GM12874 (cell line): Measurements from ENCODE around the gene CADM3.

ENCODE experiments used
- TF ChIP-seq, protein P1 (sequence below): IDR thresholded peaks from 2 replicates; pipeline ENCODE4 v1.5.1; 2011; ENCODE audit warnings: low read depth, mild to moderate bottlenecking, control low read depth, low read length, moderate library complexity; ENCODE audit not compliant: insufficient read depth

CADM3 gene

GRCh38 chr1:159222075-159222865, 50.9 kb downstream of the CADM3 start:
- TF ChIP-seq, protein P1, sequence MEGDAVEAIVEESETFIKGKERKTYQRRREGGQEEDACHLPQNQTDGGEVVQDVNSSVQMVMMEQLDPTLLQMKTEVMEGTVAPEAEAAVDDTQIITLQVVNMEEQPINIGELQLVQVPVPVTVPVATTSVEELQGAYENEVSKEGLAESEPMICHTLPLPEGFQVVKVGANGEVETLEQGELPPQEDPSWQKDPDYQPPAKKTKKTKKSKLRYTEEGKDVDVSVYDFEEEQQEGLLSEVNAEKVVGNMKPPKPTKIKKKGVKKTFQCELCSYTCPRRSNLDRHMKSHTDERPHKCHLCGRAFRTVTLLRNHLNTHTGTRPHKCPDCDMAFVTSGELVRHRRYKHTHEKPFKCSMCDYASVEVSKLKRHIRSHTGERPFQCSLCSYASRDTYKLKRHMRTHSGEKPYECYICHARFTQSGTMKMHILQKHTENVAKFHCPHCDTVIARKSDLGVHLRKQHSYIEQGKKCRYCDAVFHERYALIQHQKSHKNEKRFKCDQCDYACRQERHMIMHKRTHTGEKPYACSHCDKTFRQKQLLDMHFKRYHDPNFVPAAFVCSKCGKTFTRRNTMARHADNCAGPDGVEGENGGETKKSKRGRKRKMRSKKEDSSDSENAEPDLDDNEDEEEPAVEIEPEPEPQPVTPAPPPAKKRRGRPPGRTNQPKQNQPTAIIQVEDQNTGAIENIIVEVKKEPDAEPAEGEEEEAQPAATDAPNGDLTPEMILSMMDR, result no peak

- TF ChIP-seq, protein P1, result no peak
These were observed 51.6 kb downstream of the CADM3 start for GRCh38 chr1:159223004-159223403.

DNA sequence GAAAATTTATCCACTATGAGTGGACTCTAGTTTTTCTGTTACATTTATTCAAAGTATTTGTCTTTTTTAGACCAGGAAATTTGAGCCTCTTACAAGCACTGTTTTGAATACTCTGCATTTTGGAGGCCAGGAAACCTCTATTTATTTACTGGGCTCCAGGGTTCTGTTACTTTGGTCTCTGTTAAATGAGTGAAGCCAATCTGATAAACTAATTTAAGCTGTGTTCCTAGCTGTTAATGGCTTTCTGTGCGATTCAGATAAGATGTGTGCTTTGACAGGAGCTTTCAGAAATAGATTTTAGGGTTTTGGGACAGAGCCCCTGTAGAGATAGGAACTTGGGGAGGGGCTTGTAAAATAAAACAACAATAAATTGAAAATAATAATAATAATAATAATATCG, 57.1 kb downstream of the CADM3 start:
- TF ChIP-seq, protein P1, result no peak

- TF ChIP-seq, protein P1, result no peak
These were observed 58.0 kb downstream of the CADM3 start for GRCh38 chr1:159229260-159229885.

GRCh38 chr1:159229896-159230295, 58.5 kb downstream of the CADM3 start:
- TF ChIP-seq, protein P1, result no peak

DNA sequence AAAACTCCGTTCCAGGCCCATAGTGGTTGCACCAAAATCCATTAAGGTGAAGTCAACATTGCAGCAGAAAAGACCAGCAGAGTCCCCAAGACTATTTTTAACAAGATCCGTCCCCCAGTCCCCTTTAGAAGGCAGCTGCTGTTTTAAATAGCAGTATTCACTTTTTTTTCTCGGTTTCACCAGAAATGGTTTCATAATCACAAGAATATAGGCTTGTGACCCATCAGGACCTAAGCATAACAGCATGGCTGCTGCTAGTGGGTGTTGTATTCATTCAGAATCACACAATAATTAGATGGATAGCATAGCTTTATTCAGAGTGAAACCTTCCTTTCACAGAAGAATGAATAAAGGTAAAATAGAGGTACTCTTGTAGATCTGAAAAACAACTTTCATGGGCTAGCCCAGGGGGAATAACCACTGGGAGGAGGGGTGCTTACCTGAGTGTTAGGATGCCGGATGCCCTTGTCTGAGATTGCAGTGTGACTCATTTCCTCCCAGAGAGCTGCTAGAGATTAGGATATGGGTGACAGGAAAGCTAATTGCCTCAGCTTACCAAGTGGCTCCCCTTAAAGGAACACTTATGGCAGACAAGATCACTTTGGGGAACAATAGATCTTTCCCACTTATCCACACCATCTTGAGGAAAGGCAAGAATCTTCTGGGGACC, 68.3 kb downstream of the CADM3 start:
- TF ChIP-seq, protein P1, result no peak

DNA sequence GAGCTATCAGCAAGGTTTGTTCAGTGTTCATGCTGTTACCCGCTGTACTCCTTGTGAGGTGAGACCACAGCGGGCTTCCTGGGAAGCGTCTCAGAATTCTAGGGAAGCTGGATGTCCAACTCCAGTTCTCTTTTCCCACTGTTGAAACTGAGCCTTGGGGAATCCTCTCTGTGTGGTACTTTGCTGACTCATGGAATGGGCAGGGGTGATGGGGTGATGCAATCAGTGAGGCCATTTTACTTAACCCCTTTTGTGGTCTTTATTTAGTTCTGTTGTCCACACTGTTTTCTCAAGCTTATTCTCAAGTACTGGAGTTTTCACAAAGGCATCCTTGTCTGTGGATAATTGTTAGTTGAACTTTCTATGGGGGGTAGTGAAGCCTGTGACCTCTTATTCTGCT, 75.9 kb downstream of the CADM3 start:
- TF ChIP-seq, protein P1, result no peak
